ENCODE data around the gene TMED6.

- TF ChIP-seq CTCF (IDR thresholded peaks at IDR 0.05; ENCODE audit: insufficient read depth, low read length, poor library complexity, severe bottlenecking) (no peak), EZH2phosphoT487 (conservative IDR thresholded peaks at IDR 0.05; ENCODE audit: low read length) (no peak)
Observed at GRCh38 chr16:69324585-69325253, 26.9 kb downstream of the TMED6 start.

Measured in SU-DHL-6 (cell line).